ENCODE measurements around the gene CLDN2.

The CLDN2 gene

DNA sequence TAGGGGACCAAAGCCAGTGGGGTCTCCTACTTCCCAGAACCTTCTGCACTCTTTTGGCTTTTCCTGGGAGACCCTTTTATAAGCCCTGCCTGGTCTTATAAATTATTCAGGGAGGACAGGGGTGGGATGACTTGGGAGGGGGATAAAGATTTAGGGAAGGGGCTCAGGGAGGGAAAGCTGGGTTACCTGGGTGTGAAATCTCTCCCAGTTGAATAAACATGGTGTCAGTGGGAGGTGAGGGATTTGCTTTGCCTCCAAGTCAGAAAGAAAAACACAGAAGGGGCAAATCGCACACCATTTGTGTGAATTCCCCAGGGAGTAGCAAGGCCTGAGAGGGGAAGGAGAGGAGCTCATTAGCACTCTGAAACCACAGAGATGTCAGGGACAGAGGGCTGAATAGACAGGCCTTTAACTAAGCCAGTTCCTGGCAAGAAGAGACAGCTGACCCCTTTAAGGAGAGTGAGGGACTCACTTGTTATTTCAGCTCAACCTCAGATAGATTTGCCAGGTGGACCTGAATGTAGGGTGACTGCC, 16.8 kb upstream of the CLDN2 start, which contains the start of gene RIPPLY1:
TSS of gene RIPPLY1 (minus strand) at position 51 of the 534 bp plus-strand sequence. CDS start 54 bp downstream, outside the sequence.
- no peak for DNase-seq
- H3K4me3 Mint-ChIP-seq, result no peak within 1 kb of the TSS
- no peaks in the 10 kb centered on the region for H3K36me3 Mint-ChIP-seq (ENCODE audit: low read depth)
- H3K27ac Mint-ChIP-seq, result no peak within 1 kb of the TSS
- H3K9me3 Mint-ChIP-seq, result no peaks in the 10 kb centered on the region
- H3K27me3 Mint-ChIP-seq, result no peaks in the 10 kb centered on the region
- H3K4me1 Mint-ChIP-seq (ENCODE audit: low read depth), result no peaks in the 10 kb centered on the region

DNA sequence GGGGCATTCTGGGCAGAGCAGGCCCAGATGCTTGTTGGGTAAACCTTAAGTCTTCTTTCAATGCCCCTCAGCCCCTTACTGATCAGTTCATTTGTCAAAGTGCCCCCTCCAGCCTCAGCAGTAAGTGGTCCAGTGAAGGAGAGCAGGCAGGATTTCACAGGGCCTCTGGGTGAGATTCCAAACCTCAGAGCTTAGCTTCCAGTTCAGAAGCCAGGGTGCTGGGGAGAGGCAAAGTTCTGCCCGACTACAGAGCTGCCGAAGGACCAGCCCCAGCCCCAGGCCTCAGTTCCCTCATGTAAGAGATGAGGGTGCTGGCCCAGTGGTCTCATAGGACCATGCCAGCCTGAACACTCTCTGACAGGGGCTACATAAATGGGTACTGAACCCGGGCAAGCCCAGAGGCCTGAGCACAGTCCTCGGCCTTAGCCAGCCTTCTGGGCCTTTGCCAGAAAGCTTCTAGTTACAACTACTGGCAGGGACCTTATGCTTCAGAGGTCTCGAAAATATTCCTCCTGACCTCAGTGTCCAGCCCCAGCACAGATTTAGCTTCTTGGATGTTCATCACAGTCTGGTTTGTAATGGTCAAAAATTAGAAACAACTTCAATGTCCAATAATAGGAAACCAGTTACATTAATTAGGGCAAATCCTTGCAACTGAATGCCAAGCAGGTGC, 16.2 kb upstream of the CLDN2 start:
- Mint-ChIP-seq H3K9me3 (no peaks in the 10 kb centered on the region), H3K4me3 (no peak overlapping the region), H3K27me3 (peaks cover 3% of the 10 kb centered on the region), H3K4me1 (ENCODE audit: low read depth) (no peaks in the 10 kb centered on the region), H3K27ac (no peak overlapping the region), H3K36me3 (ENCODE audit: low read depth) (no peaks in the 10 kb centered on the region)
- no peak for DNase-seq

DNA sequence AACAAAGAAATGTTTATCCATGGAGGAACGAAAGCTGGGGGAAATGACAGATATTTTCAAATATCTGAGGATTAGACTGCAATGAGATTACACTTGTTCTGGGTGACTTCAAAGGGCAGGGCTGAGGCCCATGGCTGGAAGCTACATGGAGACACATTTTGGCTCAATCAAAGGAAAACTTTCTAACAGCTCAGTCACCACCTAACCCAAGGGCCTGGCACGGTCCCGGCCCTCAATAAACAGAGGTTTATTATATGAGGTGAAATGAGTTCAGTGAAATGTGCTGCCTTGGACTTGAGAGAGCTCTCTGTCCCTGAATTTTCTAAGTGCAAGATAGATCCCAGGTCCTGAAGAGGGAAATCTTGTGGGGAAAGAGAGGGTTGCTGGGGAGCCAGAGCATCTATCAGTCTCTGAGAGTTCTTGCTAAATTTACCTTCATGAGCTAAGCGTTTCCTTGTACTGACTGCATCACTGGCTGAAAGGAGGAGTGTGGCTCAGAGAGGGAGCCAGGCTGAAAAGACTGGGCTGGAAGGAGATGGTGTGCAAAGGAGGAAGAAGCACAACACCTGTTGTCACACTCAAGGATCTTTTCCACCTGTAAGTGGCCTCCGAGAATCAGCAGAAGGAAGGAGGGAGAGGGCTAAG, 15.0 kb upstream of the CLDN2 start:
- Mint-ChIP-seq H3K27ac (no peak overlapping the region), H3K4me3 (no peak overlapping the region), H3K27me3 (peaks cover 7% of the 10 kb centered on the region), H3K36me3 (ENCODE audit: low read depth) (no peaks in the 10 kb centered on the region), H3K9me3 (no peaks in the 10 kb centered on the region), H3K4me1 (ENCODE audit: low read depth) (no peaks in the 10 kb centered on the region)
- no peak for DNase-seq

DNA sequence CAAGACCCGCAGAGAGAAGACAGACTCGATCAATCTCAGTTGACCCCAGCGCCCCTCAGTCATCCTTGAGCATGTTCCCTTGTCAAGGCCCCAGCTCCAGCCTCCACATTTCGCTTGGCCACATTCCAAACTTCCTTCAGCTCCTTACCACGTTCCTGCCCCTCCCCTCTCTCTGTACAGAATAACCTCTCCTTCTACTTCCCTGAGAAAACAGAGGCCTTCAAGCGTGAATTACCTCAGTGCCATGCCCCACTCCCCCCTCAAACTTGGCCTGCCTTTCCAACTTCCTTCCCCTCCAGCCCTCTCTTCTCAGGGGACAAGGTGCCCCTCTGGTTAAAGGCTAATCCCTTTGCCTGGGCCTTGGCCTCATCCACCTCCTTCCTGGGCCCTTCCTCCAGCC, 13.8 kb upstream of the CLDN2 start:
- Mint-ChIP-seq H3K9me3 (no peaks in the 10 kb centered on the region), H3K36me3 (ENCODE audit: low read depth) (no peaks in the 10 kb centered on the region), H3K4me1 (ENCODE audit: low read depth) (no peaks in the 10 kb centered on the region), H3K4me3 (no peak overlapping the region), H3K27ac (no peak overlapping the region), H3K27me3 (peaks cover 8% of the 10 kb centered on the region)
- no peak for DNase-seq

DNA sequence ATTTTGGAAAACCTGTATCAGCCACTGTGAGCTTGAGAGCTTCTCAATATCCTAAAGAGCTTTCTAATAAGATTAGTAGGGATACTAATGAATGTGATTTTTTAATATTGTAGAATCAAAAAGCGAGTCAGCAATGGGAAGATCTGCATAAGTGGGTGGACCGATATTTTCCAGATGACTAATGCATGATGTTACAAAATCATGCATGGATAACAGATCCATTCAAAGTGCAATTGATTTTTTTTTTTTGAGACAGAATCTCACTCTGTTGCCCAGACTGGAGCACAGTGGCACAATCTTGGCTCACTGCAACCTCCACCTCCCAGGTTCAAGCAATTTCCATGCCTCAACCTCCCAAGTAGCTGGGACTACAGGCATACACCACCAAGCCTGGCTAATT, 7.3 kb upstream of the CLDN2 start:
- Mint-ChIP-seq H3K9me3 (no peaks in the 10 kb centered on the region), H3K4me1 (ENCODE audit: low read depth) (peaks cover 12% of the 10 kb centered on the region), H3K36me3 (ENCODE audit: low read depth) (no peaks in the 10 kb centered on the region), H3K27me3 (peaks cover 44% of the 10 kb centered on the region), H3K27ac (no peak overlapping the region), H3K4me3 (no peak overlapping the region)
- no peak for DNase-seq

DNA sequence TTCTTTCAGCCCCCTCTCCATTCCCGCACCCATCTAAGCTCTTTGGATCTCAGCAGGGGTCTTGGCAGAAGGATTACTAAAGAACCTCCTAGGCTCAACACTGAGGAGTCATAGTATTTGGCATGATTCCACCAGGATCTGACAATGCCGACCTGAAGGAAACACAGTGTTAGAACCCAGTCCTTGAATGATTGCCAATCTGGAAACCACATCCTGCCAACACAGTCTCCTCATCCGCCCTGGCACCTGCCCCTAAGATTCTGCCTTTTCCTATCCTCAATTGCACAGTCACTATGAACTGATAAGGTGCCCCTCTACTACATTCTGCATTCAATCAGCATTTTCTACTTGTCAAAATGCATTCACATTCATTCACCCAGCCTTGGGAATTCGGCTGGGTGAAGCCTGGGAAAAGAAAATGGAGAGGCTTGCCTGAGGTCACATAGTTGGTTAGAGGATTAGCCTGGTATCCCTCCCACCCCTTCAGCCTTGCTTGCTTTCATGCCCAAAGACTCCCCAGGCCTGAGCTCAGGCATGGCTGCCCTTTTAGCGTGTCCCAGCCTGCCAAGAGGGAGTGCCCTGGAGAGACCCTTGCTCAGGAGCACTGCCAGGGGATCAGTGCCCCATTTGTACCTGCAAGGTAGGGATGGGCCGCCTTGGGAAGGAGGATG, 2.2 kb upstream of the CLDN2 start:
- no peak for DNase-seq
- Mint-ChIP-seq H3K9me3 (no peaks in the 10 kb centered on the region), H3K4me1 (ENCODE audit: low read depth) (peaks cover 19% of the 10 kb centered on the region), H3K27me3 (peaks cover 30% of the 10 kb centered on the region), H3K4me3 (no peak overlapping the region), H3K27ac (no peak overlapping the region), H3K36me3 (ENCODE audit: low read depth) (no peaks in the 10 kb centered on the region)

DNA sequence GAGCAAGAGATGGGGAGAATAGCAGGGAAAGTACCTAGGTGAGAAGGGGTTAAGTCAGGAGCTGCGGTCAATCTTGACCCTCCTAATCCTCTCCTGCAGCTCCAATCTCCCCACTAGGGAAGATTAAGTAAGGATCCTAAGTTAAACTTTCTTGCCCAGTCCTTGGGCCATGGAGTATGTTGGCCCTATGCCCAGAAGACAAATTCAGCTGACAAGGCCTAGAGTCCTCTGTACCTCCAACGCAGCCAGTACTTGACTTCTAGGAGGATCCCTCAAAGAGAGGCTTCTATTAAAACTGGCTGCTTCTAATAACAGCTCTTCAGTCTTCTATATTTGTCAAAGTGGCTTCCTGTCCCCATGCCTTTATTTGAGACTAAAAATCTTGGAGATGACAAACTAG, 1.4 kb downstream of the CLDN2 start:
- H3K27me3 Mint-ChIP-seq, result peaks cover 10% of the 10 kb centered on the region
- H3K9me3 Mint-ChIP-seq, result no peaks in the 10 kb centered on the region
- DNase-seq, result no peak
- H3K4me3 Mint-ChIP-seq, result no peak overlapping the region
- no peaks in the 10 kb centered on the region for H3K36me3 Mint-ChIP-seq (ENCODE audit: low read depth)
- no peak overlapping the region for H3K27ac Mint-ChIP-seq
- peaks cover 18% of the 10 kb centered on the region for H3K4me1 Mint-ChIP-seq (ENCODE audit: low read depth)

DNA sequence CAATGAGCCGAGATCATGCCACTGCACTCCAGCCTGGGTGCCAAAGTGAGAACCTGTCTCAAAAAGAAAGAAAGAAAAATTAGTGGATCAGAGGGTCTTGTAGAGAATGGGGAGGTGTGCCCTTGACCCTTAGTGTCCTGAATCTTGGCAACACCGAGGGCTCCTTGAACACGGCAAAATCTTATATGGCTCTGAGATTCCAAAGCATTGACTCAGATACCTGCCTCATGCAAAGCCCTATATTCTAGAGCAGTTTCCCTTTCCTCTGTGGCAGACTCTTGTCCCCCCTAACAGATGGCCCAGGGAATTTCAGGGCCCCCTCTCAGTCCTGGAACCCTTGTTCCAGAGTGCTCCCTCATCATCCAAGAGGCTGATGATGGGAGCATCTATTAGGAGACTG, 6.8 kb downstream of the CLDN2 start:
- Mint-ChIP-seq H3K9me3 (no peaks in the 10 kb centered on the region), H3K4me1 (ENCODE audit: low read depth) (no peaks in the 10 kb centered on the region), H3K27me3 (no peaks in the 10 kb centered on the region), H3K4me3 (no peak overlapping the region), H3K27ac (no peak overlapping the region), H3K36me3 (ENCODE audit: low read depth) (no peaks in the 10 kb centered on the region)
- no peak for DNase-seq

DNA sequence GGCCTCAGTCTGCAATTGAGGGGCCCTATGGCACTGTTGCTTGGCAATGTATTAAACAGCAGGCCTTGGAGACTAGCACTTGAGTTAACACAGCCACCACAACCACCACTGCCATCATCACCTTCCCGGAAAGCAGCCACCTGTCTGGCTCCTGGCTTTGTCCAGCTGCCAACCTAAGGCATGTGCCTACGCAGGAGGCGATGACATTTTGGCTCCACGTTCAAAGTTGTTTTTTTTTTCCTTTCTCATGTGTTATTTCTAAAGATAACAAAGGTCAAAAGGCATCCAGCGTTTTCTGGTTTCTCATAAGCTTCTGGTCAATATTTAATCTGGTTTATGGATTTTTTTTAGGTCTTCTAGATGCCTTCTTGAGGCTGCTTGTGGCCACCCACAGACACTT, 7.5 kb downstream of the CLDN2 start:
- no peak overlapping the region for H3K4me3 Mint-ChIP-seq
- peaks cover 3% of the 10 kb centered on the region for H3K27me3 Mint-ChIP-seq
- H3K9me3 Mint-ChIP-seq, result no peaks in the 10 kb centered on the region
- no peaks in the 10 kb centered on the region for H3K4me1 Mint-ChIP-seq (ENCODE audit: low read depth)
- H3K27ac Mint-ChIP-seq, result no peak overlapping the region
- DNase-seq, result no peak
- H3K36me3 Mint-ChIP-seq (ENCODE audit: low read depth), result no peaks in the 10 kb centered on the region

DNA sequence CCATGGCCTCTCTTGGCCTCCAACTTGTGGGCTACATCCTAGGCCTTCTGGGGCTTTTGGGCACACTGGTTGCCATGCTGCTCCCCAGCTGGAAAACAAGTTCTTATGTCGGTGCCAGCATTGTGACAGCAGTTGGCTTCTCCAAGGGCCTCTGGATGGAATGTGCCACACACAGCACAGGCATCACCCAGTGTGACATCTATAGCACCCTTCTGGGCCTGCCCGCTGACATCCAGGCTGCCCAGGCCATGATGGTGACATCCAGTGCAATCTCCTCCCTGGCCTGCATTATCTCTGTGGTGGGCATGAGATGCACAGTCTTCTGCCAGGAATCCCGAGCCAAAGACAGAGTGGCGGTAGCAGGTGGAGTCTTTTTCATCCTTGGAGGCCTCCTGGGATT, 8.0 kb downstream of the CLDN2 start:
- Mint-ChIP-seq H3K27ac (no peak overlapping the region), H3K27me3 (peaks cover 4% of the 10 kb centered on the region)

DNA sequence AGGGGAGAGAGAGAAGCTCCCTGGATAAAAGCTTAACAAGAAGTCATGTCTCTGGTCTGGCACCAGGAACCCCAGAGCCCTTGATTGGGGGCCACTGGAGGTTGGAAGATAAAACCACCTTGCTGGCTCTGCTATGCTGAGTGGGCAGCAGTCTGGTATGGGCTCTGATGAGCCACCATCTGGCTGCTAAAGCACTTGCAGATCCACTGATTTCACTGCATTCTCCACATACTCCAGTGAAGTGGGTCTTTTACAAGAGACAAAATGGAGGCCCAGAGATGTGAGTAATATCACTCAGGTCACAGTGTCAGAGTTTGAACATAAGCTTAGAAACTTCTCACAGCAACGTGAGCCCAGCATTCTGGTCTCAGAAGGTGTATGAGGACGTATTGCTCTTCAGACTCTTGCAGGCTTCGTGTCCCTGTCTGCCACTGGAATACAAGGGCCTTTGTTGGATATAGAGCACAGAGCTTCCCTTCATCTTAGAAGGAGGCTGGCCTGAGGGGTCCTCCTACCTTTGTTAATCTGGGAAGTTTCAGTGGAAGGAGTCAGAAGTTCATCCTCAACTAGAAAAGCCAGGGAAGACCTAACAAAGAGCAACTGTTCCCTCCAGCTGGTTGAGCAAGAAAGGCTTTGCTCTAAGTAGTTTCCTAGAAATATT, 11.8 kb downstream of the CLDN2 start:
- H3K36me3 Mint-ChIP-seq (ENCODE audit: low read depth), result no peaks in the 10 kb centered on the region
- no peak overlapping the region for H3K4me3 Mint-ChIP-seq
- DNase-seq, result no peak
- H3K9me3 Mint-ChIP-seq, result no peaks in the 10 kb centered on the region
- no peak overlapping the region for H3K27ac Mint-ChIP-seq
- peaks cover 8% of the 10 kb centered on the region for H3K27me3 Mint-ChIP-seq
- H3K4me1 Mint-ChIP-seq (ENCODE audit: low read depth), result peaks cover 2% of the 10 kb centered on the region

More for the DNA sequence above, 8.0 kb downstream of the CLDN2 start:
- H3K4me1 Mint-ChIP-seq (ENCODE audit: low read depth), result no peaks in the 10 kb centered on the region
- H3K9me3 Mint-ChIP-seq, result no peaks in the 10 kb centered on the region
- no peak overlapping the region for H3K4me3 Mint-ChIP-seq
- DNase-seq, result no peak
- H3K36me3 Mint-ChIP-seq (ENCODE audit: low read depth), result no peaks in the 10 kb centered on the region

DNA sequence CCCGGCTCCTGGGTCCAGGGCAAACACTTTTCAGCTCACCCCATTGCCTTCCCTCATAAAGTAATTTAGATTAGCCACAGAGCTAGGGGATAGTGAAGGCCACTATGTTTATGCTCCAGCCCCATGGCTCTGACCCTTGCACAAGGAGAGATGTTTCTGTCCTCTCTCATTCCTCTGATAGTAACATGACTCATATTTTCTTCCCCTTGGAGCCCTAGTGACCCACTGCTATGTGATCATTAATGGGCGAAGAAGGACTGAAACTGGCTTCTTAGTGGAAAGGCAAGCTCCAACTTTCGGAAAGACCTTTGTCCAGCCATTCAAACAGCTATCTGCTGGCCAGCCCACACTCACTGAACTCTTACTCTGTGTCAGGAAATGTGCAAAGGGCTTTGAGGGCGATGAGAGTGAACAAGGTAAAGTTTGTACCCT, 12.3 kb downstream of the CLDN2 start:
- H3K36me3 Mint-ChIP-seq (ENCODE audit: low read depth), result no peaks in the 10 kb centered on the region
- H3K27me3 Mint-ChIP-seq, result peaks cover 8% of the 10 kb centered on the region
- no peak overlapping the region for H3K27ac Mint-ChIP-seq
- peaks cover 2% of the 10 kb centered on the region for H3K4me1 Mint-ChIP-seq (ENCODE audit: low read depth)
- DNase-seq, result no peak
- H3K9me3 Mint-ChIP-seq, result no peaks in the 10 kb centered on the region
- H3K4me3 Mint-ChIP-seq, result no peak overlapping the region

DNA sequence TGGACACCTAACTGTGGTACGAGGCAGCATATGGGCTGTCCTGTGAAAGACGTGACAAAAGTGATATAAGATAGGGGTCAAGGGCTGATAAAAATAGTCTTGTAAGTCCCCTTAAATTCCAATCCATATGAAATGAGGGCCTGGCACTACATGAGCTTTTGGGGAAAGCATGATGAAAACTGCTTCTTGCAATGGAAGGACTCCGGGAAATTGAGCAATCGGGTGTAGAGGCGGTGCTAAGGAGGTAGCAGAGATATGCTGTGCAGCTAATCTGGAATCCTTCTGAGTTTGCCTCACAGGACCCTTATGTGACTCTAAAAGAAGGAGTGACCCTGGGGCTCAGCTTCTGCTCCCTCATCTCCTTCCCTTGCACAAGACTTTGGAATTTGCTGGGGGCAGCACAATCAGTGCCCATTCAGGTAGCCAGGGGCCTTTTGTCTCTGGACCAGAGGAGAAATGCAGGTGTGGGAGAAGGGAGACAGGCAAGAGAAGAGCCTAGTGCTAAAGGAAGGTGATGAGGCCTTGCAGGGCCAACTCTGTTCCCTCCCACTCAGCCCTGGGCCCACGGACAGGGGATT, 12.8 kb downstream of the CLDN2 start:
- Mint-ChIP-seq H3K4me1 (ENCODE audit: low read depth) (peaks cover 2% of the 10 kb centered on the region), H3K27me3 (peaks cover 8% of the 10 kb centered on the region), H3K9me3 (no peaks in the 10 kb centered on the region), H3K27ac (no peak overlapping the region), H3K36me3 (ENCODE audit: low read depth) (no peaks in the 10 kb centered on the region), H3K4me3 (no peak overlapping the region)
- DNase-seq, result no peak

DNA sequence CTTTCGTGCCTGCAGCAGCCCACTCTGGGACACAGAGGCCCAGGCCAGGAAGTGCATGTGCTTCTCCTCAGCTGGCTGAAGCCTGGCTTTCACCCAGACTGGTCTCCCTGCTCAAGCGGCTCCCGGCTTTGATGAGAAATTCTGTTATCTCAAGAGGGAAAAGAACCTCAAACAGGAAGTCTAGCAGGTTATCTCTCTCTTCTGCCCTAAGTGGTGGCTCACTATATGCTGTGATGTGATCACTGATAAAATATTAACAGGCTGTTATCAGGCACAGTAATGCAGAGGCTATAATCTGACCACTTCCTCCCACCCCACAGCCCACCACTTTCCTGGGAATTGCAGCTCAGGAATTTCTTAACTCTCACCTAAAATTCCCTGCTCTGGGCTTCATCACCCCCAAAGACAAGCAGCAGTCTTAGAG, 13.3 kb downstream of the CLDN2 start:
- Mint-ChIP-seq H3K4me3 (no peak overlapping the region), H3K9me3 (no peaks in the 10 kb centered on the region), H3K27me3 (peaks cover 8% of the 10 kb centered on the region), H3K4me1 (ENCODE audit: low read depth) (peaks cover 2% of the 10 kb centered on the region), H3K36me3 (ENCODE audit: low read depth) (no peaks in the 10 kb centered on the region), H3K27ac (no peak overlapping the region)
- no peak for DNase-seq
